Urinary bladder (tissue), 2 donors: ENCODE results near the gene L3MBTL2. TPM values are rescaled to one million over a fixed set of nuclear protein-coding genes. Genes with fewer than 3 reads are reported as not detected.

ENCODE experiments used
- polyA plus RNA-seq: library from polyadenylated mRNA; stranded (reverse); fragments of 200-250 nt; gene quantifications from one replicate; pipeline ENCODE4 v1.2.3, GENCODE V29; 2013
- small RNA-seq: library from RNA; depleted of rRNA; stranded (forward); fragments of <200 nt; gene quantifications from one replicate; pipeline ENCODE3, GENCODE V24; 2014
- total RNA-seq: library from RNA; depleted of rRNA; stranded (reverse); fragments of >200 nt; gene quantifications from one replicate; pipeline ENCODE4 v1.2.3, GENCODE V29; 2014
- donor health status: healthy.

L3MBTL2 gene
- total and polyA plus RNA-seq, 2 donors = 12.4 to 21.7 TPM

Small RNAs within 50 kb of the gene (small RNA-seq; reads per million reads assigned to genes)
- not detected for gene MIR6889
- not detected for gene RNU6-375P

Other genes starting within 250 kb of the L3MBTL2 start
- gene EP300, start 112.7 kb upstream of the L3MBTL2 start, total RNA-seq = 104 TPM
- gene EP300, start 112.7 kb upstream of the L3MBTL2 start, polyA plus RNA-seq = 24.0 TPM
- gene CHADL, start 35.6 kb downstream of the L3MBTL2 start, total RNA-seq = 1.8 TPM
- 3.5 TPM for gene CHADL, start 35.6 kb downstream of the L3MBTL2 start, polyA plus RNA-seq
- gene RANGAP1, start 80.9 kb downstream of the L3MBTL2 start, total RNA-seq = 15.0 TPM
- 41.8 TPM for gene RANGAP1, start 80.9 kb downstream of the L3MBTL2 start, polyA plus RNA-seq
- gene ZC3H7B, start 96.2 kb downstream of the L3MBTL2 start, total RNA-seq = 30.0 TPM
- gene ZC3H7B, start 96.2 kb downstream of the L3MBTL2 start, polyA plus RNA-seq = 42.1 TPM
- 9.0 TPM for gene TEF, start 176.6 kb downstream of the L3MBTL2 start, total RNA-seq
- gene TEF, start 176.6 kb downstream of the L3MBTL2 start, polyA plus RNA-seq = 32.1 TPM
- gene TOB2, start 241.5 kb downstream of the L3MBTL2 start, total RNA-seq = 20.9 TPM
- 34.0 TPM for gene TOB2, start 241.5 kb downstream of the L3MBTL2 start, polyA plus RNA-seq